Chondrocyte (in vitro differentiated cells): ENCODE results near the gene NDOR1. TPM values are rescaled to one million over a fixed set of nuclear protein-coding genes. Genes with fewer than 3 reads are reported as not detected.

Experiments
- DNase-seq: peaks from one replicate; pipeline ENCODE4 v3.0.0; 2021; ENCODE audit warnings: mixed read lengths, low spot score
- H3K27ac Mint-ChIP-seq: one replicate; pipeline ENCODE4 v1.8.0; 2021; ENCODE audit warnings: mild to moderate bottlenecking, moderate library complexity, mixed read lengths; ENCODE audit not compliant: unreplicated experiment
- H3K27me3 Mint-ChIP-seq: 2 replicates; pipeline ENCODE4 v1.8.0; 2021; ENCODE audit warnings: low read depth, mixed read lengths
- H3K36me3 Mint-ChIP-seq: 2 replicates; pipeline ENCODE4 v1.8.0; 2021; ENCODE audit warnings: low read depth, mixed read lengths
- H3K4me1 Mint-ChIP-seq: 2 replicates; pipeline ENCODE4 v1.8.0; 2021; ENCODE audit warnings: low read depth, mild to moderate bottlenecking, mixed read lengths
- H3K4me3 Mint-ChIP-seq: one replicate; pipeline ENCODE4 v1.8.0; 2021; ENCODE audit warnings: mild to moderate bottlenecking, moderate library complexity, mixed read lengths; ENCODE audit not compliant: unreplicated experiment
- H3K9me3 Mint-ChIP-seq: 2 replicates; pipeline ENCODE4 v1.8.0; 2021; ENCODE audit warnings: low read depth, mixed read lengths
- CTCF ChIP-seq: fragments of 200-600 bp; sonication (generic); IDR thresholded peaks from 2 replicates; pipeline ENCODE4 v1.5.0; 2021; ENCODE audit warnings: antibody characterized with exemption, mild to moderate bottlenecking, moderate library complexity
- total RNA-seq: library from RNA; stranded (reverse); gene quantifications from 3 replicates; pipeline ENCODE4 v1.2.1, GENCODE V29; 2021

Gene NDOR1
- total RNA-seq, 1 donor from 2014 or later: 10.8 TPM

- Mint-ChIP-seq H3K4me1 (peaks cover 5% of the 10 kb centered on the region), H3K9me3 (no peaks in the 10 kb centered on the region), H3K27ac (no peak overlapping the region), H3K36me3 (no peaks in the 10 kb centered on the region), H3K4me3 (no peak overlapping the region), H3K27me3 (peaks cover 35% of the 10 kb centered on the region)
- TF ChIP-seq CTCF: no peak
- no peak for DNase-seq
These were observed 46.1 kb upstream of the NDOR1 start for GRCh38 chr9:137159105-137160053.

- Mint-ChIP-seq H3K4me3 (no peak overlapping the region), H3K27me3 (peaks cover 39% of the 10 kb centered on the region), H3K9me3 (no peaks in the 10 kb centered on the region), H3K27ac (no peak overlapping the region), H3K4me1 (peaks cover 5% of the 10 kb centered on the region), H3K36me3 (no peaks in the 10 kb centered on the region)
- DNase-seq: no peak
- no peak for TF ChIP-seq CTCF
These were observed 45.5 kb upstream of the NDOR1 start for GRCh38 chr9:137160054-137160425.

- no peak for TF ChIP-seq CTCF
- H3K27ac Mint-ChIP-seq: no peak overlapping the region
- H3K4me3 Mint-ChIP-seq: no peak overlapping the region
- H3K36me3 Mint-ChIP-seq: no peaks in the 10 kb centered on the region
- peaks cover 5% of the 10 kb centered on the region for H3K4me1 Mint-ChIP-seq
- DNase-seq: no peak
- no peaks in the 10 kb centered on the region for H3K9me3 Mint-ChIP-seq
- peaks cover 45% of the 10 kb centered on the region for H3K27me3 Mint-ChIP-seq
These were observed 44.6 kb upstream of the NDOR1 start for GRCh38 chr9:137160716-137161557.

- no peak overlapping the region for H3K4me3 Mint-ChIP-seq
- no peaks in the 10 kb centered on the region for H3K36me3 Mint-ChIP-seq
- H3K27me3 Mint-ChIP-seq: peaks cover 50% of the 10 kb centered on the region
- H3K9me3 Mint-ChIP-seq: no peaks in the 10 kb centered on the region
- DNase-seq: no peak
- peaks cover 5% of the 10 kb centered on the region for H3K4me1 Mint-ChIP-seq
- TF ChIP-seq CTCF: no peak
- H3K27ac Mint-ChIP-seq: no peak overlapping the region
These were observed 43.7 kb upstream of the NDOR1 start for GRCh38 chr9:137161558-137162486.
